Superior temporal gyrus (tissue), 1 donor: ENCODE data around the gene GJB3.
"Not testable (repeated sequence)": the region's sequence is repeated elsewhere in the genome, so short reads cannot be mapped to it uniquely, and the experiment has no call there.

ENCODE experiments used
- DNase-seq: peaks from one replicate; pipeline ENCODE4 v3.0.0-alpha.2; 2016; ENCODE audit errors: extremely low spot score

The GJB3 gene

GRCh38 chr1:34785231-34785874 lies 4.3 kb downstream of the GJB3 start:
- DNase-seq = no peak

- no peak for DNase-seq
Measured at GRCh38 chr1:34785875-34786470, 5.0 kb downstream of the GJB3 start.

- peak; percentile 93 for DNase-seq
Measured at GRCh38 chr1:34786521-34787325, 5.7 kb downstream of the GJB3 start.

GRCh38 chr1:34787461-34788420 lies 6.7 kb downstream of the GJB3 start:
- no peak for DNase-seq

GRCh38 chr1:34790985-34791384 lies 10.0 kb downstream of the GJB3 start:
- no peak for DNase-seq

- no peak for DNase-seq
Measured at GRCh38 chr1:34792424-34792823, 11.4 kb downstream of the GJB3 start.

GRCh38 chr1:34792868-34793727 lies 12.1 kb downstream of the GJB3 start, which contains the start of gene GJA4:
TSS of gene GJA4 (plus strand) at chr1:34792999. CDS start at chr1:34794214, 1,215 bp downstream.
- DNase-seq = no peak

- no peak for DNase-seq
Measured at GRCh38 chr1:34794001-34794789, 13.2 kb downstream of the GJB3 start.

GRCh38 chr1:34794790-34795180 lies 13.8 kb downstream of the GJB3 start:
- no peak for DNase-seq

- DNase-seq = no peak
Measured at GRCh38 chr1:34795916-34796315, 14.9 kb downstream of the GJB3 start.

GRCh38 chr1:34796990-34797389 lies 16.0 kb downstream of the GJB3 start:
- no peak for DNase-seq

- DNase-seq = no peak
Measured at GRCh38 chr1:34800214-34800613, 19.2 kb downstream of the GJB3 start.

GRCh38 chr1:34803770-34804169 lies 22.8 kb downstream of the GJB3 start:
- no peak for DNase-seq

GRCh38 chr1:34806396-34806795 lies 25.4 kb downstream of the GJB3 start:
- no peak for DNase-seq

- no peak for DNase-seq
Measured at GRCh38 chr1:34808051-34808810, 27.2 kb downstream of the GJB3 start.

- DNase-seq = not testable (repeated sequence)
Measured at GRCh38 chr1:34810781-34811180, 29.8 kb downstream of the GJB3 start.

GRCh38 chr1:34816332-34816731 lies 35.3 kb downstream of the GJB3 start:
- no peak for DNase-seq

GRCh38 chr1:34816778-34817177 lies 35.8 kb downstream of the GJB3 start:
- DNase-seq = no peak

- not testable (repeated sequence) for DNase-seq
Measured at GRCh38 chr1:34818862-34819261, 37.8 kb downstream of the GJB3 start.
